ENCODE results near the gene ARL14EPL. TPM values are rescaled to one million over a fixed set of nuclear protein-coding genes. Genes with fewer than 3 reads are reported as not detected.

The ARL14EPL gene
- total RNA-seq, 1 experiment from 2014 or later, result not detected

DNA sequence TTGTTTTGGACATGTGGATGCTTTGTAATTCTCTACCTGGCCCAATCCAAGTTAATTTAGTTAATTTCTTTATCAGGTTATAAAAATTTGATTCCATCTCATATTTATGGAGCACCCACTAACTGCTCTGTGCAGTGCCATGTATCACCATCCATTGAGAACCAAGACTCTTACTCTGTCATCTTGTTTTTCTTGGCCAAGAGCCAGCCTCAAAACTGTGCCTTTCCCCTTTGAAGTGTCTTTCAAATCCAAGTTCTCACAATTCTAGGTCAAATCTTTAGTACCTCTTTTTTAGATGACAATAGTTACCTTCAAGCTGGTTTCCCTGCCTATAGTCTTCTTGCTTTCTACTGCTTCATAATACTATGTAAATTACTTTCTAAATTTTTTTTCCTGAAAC is 55.8 kb downstream of the ARL14EPL start:
- no peaks in the 10 kb centered on the region for H3K9me3 ChIP-seq (ENCODE audit: low read depth, low read length, poor library complexity, severe bottlenecking)
- POLR2A ChIA-PET (ENCODE audit: low non-redundant PET), result no interaction called here
- H3K27ac ChIP-seq (ENCODE audit: low read depth, low read length, poor library complexity, severe bottlenecking), result no peak overlapping the region
- CTCF ChIA-PET, result no interaction called here
- no peak overlapping the region for H3K4me3 ChIP-seq (ENCODE audit: low read depth, low read length, poor library complexity, severe bottlenecking)
- H3K27me3 ChIP-seq (replicated peaks; ENCODE audit: insufficient read depth, low read depth, low read length, poor library complexity), result no peaks in the 10 kb centered on the region
- DNase-seq (ENCODE audit: low spot score), result no peak
- BruUV-seq (replicated peaks), result no TSS peak
- peaks cover 10% of the 10 kb centered on the region for H3K36me3 ChIP-seq (ENCODE audit: insufficient read depth, low read length, poor library complexity, severe bottlenecking)
- intact Hi-C loops (cut with micrococcal nuclease; ENCODE audit: unreplicated experiment), result no loop called here
- H3K4me1 ChIP-seq (ENCODE audit: insufficient read depth, low read length, poor library complexity, severe bottlenecking), result peaks cover 9% of the 10 kb centered on the region
- no peak for TF ChIP-seq EZH2 (IDR thresholded peaks at IDR 0.05; ENCODE audit: borderline replicate concordance, low read depth, low read length, poor library complexity, severe bottlenecking)
- TF ChIP-seq, protein P1, sequence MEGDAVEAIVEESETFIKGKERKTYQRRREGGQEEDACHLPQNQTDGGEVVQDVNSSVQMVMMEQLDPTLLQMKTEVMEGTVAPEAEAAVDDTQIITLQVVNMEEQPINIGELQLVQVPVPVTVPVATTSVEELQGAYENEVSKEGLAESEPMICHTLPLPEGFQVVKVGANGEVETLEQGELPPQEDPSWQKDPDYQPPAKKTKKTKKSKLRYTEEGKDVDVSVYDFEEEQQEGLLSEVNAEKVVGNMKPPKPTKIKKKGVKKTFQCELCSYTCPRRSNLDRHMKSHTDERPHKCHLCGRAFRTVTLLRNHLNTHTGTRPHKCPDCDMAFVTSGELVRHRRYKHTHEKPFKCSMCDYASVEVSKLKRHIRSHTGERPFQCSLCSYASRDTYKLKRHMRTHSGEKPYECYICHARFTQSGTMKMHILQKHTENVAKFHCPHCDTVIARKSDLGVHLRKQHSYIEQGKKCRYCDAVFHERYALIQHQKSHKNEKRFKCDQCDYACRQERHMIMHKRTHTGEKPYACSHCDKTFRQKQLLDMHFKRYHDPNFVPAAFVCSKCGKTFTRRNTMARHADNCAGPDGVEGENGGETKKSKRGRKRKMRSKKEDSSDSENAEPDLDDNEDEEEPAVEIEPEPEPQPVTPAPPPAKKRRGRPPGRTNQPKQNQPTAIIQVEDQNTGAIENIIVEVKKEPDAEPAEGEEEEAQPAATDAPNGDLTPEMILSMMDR (conservative IDR thresholded peaks at IDR 0.05; ENCODE audit: low read depth, low read length), result no peak

DNA sequence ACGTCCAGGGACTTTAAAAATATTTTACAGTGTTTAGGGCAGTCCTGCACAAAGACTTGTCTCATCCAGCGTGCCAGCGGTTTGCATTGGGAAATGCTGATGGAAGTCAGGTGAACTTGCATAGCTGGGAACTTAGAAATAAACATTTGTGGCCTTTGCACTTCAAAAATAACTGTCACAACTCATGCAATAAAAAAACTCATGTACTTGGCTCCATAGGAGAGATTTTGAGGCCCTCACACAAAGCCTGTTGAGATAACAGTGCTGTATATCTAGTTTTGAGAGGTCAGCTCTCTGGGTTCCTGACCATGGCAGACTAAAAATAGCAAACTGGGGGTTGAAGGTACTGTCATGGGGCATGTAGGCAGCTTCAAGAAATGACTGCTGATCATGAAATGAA is 58.0 kb downstream of the ARL14EPL start:
- no peaks in the 10 kb centered on the region for H3K27me3 ChIP-seq (replicated peaks; ENCODE audit: insufficient read depth, low read depth, low read length, poor library complexity)
- H3K36me3 ChIP-seq (ENCODE audit: insufficient read depth, low read length, poor library complexity, severe bottlenecking), result peaks cover 30% of the 10 kb centered on the region
- BruUV-seq (replicated peaks), result no TSS peak
- no peak for DNase-seq (ENCODE audit: low spot score)
- CTCF ChIA-PET, result no interaction called here
- H3K9me3 ChIP-seq (ENCODE audit: low read depth, low read length, poor library complexity, severe bottlenecking), result no peaks in the 10 kb centered on the region
- H3K4me1 ChIP-seq (ENCODE audit: insufficient read depth, low read length, poor library complexity, severe bottlenecking), result peaks cover 9% of the 10 kb centered on the region
- H3K4me3 ChIP-seq (ENCODE audit: low read depth, low read length, poor library complexity, severe bottlenecking), result no peak overlapping the region
- intact Hi-C loops (cut with micrococcal nuclease; ENCODE audit: unreplicated experiment), result no loop called here
- no peak overlapping the region for H3K27ac ChIP-seq (ENCODE audit: low read depth, low read length, poor library complexity, severe bottlenecking)
- POLR2A ChIA-PET (ENCODE audit: low non-redundant PET), result no interaction called here
- no peak for TF ChIP-seq EZH2 (IDR thresholded peaks at IDR 0.05; ENCODE audit: borderline replicate concordance, low read depth, low read length, poor library complexity, severe bottlenecking)
- TF ChIP-seq, protein P1 (conservative IDR thresholded peaks at IDR 0.05; ENCODE audit: low read depth, low read length), result no peak

DNA sequence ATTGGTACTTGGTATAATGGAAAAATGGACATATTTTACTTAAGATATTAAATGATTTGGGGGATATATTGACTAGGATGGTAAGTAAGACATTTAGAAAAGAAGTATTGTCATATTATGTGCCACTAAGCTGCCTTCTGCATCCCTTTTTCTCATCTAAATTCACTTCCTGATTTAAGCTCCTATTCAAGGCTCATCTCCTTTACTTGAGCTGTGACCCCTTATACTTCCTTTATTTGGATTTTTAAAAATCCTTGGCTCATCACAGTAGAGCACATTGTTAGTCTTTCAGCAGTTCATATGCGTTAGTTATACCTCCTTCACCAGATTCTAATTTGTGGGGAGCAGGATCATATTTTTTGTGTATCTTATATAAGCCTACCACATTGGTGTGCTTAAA is 59.1 kb downstream of the ARL14EPL start:
- peaks cover 30% of the 10 kb centered on the region for H3K36me3 ChIP-seq (ENCODE audit: insufficient read depth, low read length, poor library complexity, severe bottlenecking)
- ChIA-PET POLR2A (ENCODE audit: low non-redundant PET) (no interaction called here), CTCF (no interaction called here)
- no TSS peak for BruUV-seq (replicated peaks)
- no peaks in the 10 kb centered on the region for H3K27me3 ChIP-seq (replicated peaks; ENCODE audit: insufficient read depth, low read depth, low read length, poor library complexity)
- no peaks in the 10 kb centered on the region for H3K9me3 ChIP-seq (ENCODE audit: low read depth, low read length, poor library complexity, severe bottlenecking)
- H3K4me3 ChIP-seq (ENCODE audit: low read depth, low read length, poor library complexity, severe bottlenecking), result no peak overlapping the region
- intact Hi-C loops (cut with micrococcal nuclease; ENCODE audit: unreplicated experiment), result no loop called here
- no peak overlapping the region for H3K27ac ChIP-seq (ENCODE audit: low read depth, low read length, poor library complexity, severe bottlenecking)
- no peak for DNase-seq (ENCODE audit: low spot score)
- no peaks in the 10 kb centered on the region for H3K4me1 ChIP-seq (ENCODE audit: insufficient read depth, low read length, poor library complexity, severe bottlenecking)
- TF ChIP-seq EZH2 (IDR thresholded peaks at IDR 0.05; ENCODE audit: borderline replicate concordance, low read depth, low read length, poor library complexity, severe bottlenecking), result no peak
- TF ChIP-seq, protein P1 (conservative IDR thresholded peaks at IDR 0.05; ENCODE audit: low read depth, low read length), result no peak

Data from A673 (cell line).